Kidney (tissue), 14 donors: ENCODE measurements around the gene TST. TPM values are rescaled to one million over a fixed set of nuclear protein-coding genes. Genes with fewer than 3 reads are reported as not detected.

Source experiments
- DNase-seq, 5 donors: peaks; one replicate each; pipeline ENCODE4 v3.0.0-alpha.2; 2013 to 2020
- FAIRE-seq: peaks from 2 replicates; lab custom pipeline; 2012; peaks lifted over from hg19 to GRCh38; lab: Jason Lieb, UNC
- H3K27ac ChIP-seq, 2 donors: one replicate each; pipeline ENCODE4 v1.7.0; 2013; ENCODE audit warnings: low read depth in 2 of 2, low read length in 2 of 2, inconsistent platforms in 1 of 2
- H3K27me3 ChIP-seq: one replicate; pipeline ENCODE4 v1.7.1; 2013; ENCODE audit warnings: low read length, inconsistent platforms; ENCODE audit not compliant: control insufficient read depth, insufficient read depth
- H3K36me3 ChIP-seq, 3 donors: one replicate each; pipeline versions ENCODE4 v1.7.0 to v1.7.1; 2013; ENCODE audit warnings: low read length in 3 of 3, control low read depth in 1 of 3, inconsistent platforms in 1 of 3; ENCODE audit not compliant: insufficient read depth in 3 of 3, control insufficient read depth in 2 of 3
- H3K4me1 ChIP-seq, 3 donors: one replicate each; pipeline versions ENCODE4 v1.7.0 to v1.7.1; 2013; ENCODE audit warnings: low read length in 3 of 3, inconsistent platforms in 1 of 3, low read depth in 1 of 3; ENCODE audit not compliant: control insufficient read depth in 2 of 3, insufficient read depth in 2 of 3
- H3K4me3 ChIP-seq, 3 donors: one replicate each; pipeline versions ENCODE4 v1.7.0 to v1.8.1; 2013; ENCODE audit warnings: low read length in 3 of 3, control low read depth in 1 of 3, inconsistent platforms in 1 of 3
- H3K9ac ChIP-seq, 3 donors: one replicate each; pipeline versions ENCODE4 v1.7.0 to v1.7.1; 2013; ENCODE audit warnings: low read length in 3 of 3, control low read depth in 1 of 3, inconsistent platforms in 1 of 3
- H3K9me3 ChIP-seq, 3 donors: one replicate each; pipeline versions ENCODE4 v1.7.0 to v1.7.1; 2013; ENCODE audit warnings: low read length in 3 of 3, control low read depth in 1 of 3, inconsistent platforms in 1 of 3; ENCODE audit not compliant: control insufficient read depth in 2 of 3, insufficient read depth in 1 of 3
- intact Hi-C: fragments of 100-400 bp; cut with DNase I; formaldehyde crosslinking; loops from one replicate; pipeline ENCODE4 v1.11.1; 2022
- polyA plus RNA-seq: library from polyadenylated mRNA; stranded (reverse); fragments of 350-450 nt; fragmentation: Illumina TruSeq; extraction: RNeasy Lipid Tissue Mini Kit (QIAGEN cat#74804); gene quantifications from one replicate; pipeline ENCODE4 v1.2.3, GENCODE V29; 2014; ENCODE audit warnings: low read depth, low replicate concordance; ENCODE audit not compliant: insufficient read depth
- total RNA-seq: library from RNA; stranded (reverse); fragmentation: NEBNext Ultra II Directional; extraction: Animal tissue kit (Norgen Biotek cat#: 25700); gene quantifications from one replicate; pipeline ENCODE4 v1.2.1, GENCODE V29; 2021
- TF ChIP-seq, protein P1 (sequence below): IDR thresholded peaks from 3 replicates; pipeline ENCODE4 v1.5.1; 2012; ENCODE audit warnings: mild to moderate bottlenecking, moderate library complexity, borderline replicate concordance; ENCODE audit not compliant: insufficient read depth; ENCODE audit errors: extremely low read depth
- donor health status: control.
- donor health status: control.
- donor health status: control.
- donor health status: control.
- donor health status: control.
- donor health status: DM: yes; HTN: yes; CAD: no.
- donor health status: Normal renal cell carcinoma (clear cell type).

TST gene
- total and polyA plus RNA-seq, 2 donors from 2014 or later = 48.7 to 283 TPM

DNA sequence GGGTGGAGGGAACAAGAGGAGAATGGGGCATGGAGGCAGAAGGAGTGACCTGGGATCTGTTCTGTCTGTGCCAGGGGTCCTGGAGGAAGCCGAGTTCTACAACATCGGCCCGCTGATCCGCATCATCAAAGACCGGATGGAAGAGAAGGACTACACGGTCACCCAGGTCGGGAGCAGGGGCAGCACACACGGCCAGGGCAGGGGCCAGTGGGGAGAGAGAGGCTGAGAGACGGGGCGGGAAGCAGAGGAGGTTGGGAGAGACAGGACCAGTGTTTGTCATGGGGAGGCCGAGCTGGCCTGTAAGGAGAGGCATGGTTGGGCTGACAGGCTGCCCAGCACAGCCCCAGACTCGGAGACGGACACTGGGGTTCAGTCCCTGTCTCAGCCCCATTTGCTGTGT is 37.0 kb upstream of the TST start:
- H3K27me3 ChIP-seq = no peaks in the 10 kb centered on the region
- H3K4me3 ChIP-seq = no peak overlapping the region
- DNase-seq (peak in 1 of 5 donors; percentile 63), FAIRE-seq (no peak)
- TF ChIP-seq, protein P1, sequence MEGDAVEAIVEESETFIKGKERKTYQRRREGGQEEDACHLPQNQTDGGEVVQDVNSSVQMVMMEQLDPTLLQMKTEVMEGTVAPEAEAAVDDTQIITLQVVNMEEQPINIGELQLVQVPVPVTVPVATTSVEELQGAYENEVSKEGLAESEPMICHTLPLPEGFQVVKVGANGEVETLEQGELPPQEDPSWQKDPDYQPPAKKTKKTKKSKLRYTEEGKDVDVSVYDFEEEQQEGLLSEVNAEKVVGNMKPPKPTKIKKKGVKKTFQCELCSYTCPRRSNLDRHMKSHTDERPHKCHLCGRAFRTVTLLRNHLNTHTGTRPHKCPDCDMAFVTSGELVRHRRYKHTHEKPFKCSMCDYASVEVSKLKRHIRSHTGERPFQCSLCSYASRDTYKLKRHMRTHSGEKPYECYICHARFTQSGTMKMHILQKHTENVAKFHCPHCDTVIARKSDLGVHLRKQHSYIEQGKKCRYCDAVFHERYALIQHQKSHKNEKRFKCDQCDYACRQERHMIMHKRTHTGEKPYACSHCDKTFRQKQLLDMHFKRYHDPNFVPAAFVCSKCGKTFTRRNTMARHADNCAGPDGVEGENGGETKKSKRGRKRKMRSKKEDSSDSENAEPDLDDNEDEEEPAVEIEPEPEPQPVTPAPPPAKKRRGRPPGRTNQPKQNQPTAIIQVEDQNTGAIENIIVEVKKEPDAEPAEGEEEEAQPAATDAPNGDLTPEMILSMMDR = no peak
- intact Hi-C loops = no loop called here
- H3K4me1 ChIP-seq = peaks cover 0 to 7% (median 0%) of the 10 kb centered on the region in 3 donors
- H3K9me3 ChIP-seq = no peaks in the 10 kb centered on the region
- no peak overlapping the region for H3K9ac ChIP-seq
- H3K27ac ChIP-seq = no peak overlapping the region
- no peaks in the 10 kb centered on the region for H3K36me3 ChIP-seq

DNA sequence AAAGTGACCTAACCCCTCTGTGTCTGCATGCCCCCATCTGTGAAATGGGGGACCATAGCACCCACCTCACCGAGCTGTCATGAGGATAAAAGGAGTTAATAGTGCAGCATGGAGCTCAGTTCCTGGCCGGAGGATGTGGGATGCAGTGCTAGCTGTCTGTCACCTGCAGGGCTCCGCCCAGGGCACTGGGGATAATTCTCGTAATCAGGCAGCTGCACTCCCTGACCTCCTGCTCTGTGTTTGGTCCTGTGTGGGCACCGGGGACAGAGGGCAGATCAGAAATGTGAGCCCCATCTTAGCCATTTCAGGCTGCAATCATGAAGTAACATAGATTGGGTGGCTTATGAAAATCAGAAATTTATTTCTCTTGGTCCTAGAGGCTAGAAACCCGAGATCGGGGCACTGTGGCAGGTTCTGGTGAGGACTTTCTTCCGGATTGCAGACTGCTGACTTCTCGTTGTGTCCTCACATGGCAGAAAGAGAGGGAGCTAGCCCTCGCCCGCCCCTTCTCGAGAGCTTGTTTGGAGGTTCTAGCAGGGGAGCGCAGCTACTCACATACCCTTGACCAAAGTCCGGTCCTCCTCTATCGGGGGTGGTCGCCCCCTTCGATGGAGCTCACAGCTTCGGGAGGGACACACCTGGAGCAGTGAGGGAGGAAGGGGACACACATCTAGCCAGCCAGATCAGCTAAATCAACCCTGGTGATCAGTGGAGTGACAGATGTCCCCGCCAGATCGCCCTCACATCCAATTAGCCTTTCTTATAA is 35.5 kb upstream of the TST start:
- Histone ChIP-seq H3K9ac (no peak overlapping the region), H3K27me3 (no peaks in the 10 kb centered on the region), H3K9me3 (no peaks in the 10 kb centered on the region), H3K4me3 (no peak overlapping the region), H3K4me1 (peaks cover 0 to 7% (median 0%) of the 10 kb centered on the region in 3 donors), H3K27ac (no peak overlapping the region), H3K36me3 (no peaks in the 10 kb centered on the region)
- DNase-seq = peak in 1 of 5 donors; percentile 47
- TF ChIP-seq, protein P1 = no peak
- intact Hi-C loops = no loop called here
- no peak for FAIRE-seq

DNA sequence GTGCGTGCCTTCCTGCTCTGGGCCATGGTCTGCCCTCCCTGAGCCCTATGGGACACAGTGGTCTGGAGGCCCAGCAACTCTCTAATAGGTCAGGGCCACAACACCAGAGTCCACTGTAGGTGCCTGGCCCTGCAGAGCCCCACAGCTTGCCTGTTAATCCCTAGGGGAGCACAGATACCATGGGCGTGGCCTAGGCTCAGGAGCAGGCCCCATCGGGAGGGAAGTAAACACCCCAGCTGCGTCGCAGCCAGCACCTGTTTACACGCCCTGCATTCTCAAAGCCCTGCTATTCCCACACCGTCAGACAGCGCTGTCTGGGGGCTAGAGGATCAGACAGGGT is 34.8 kb upstream of the TST start:
- intact Hi-C loops = no loop called here
- peak in 1 of 5 donors; percentile 48 for DNase-seq
- Histone ChIP-seq H3K27ac (no peak overlapping the region), H3K36me3 (no peaks in the 10 kb centered on the region), H3K27me3 (no peaks in the 10 kb centered on the region), H3K9me3 (no peaks in the 10 kb centered on the region), H3K4me3 (no peak overlapping the region), H3K4me1 (peaks cover 0 to 7% (median 0%) of the 10 kb centered on the region in 3 donors), H3K9ac (no peak overlapping the region)
- FAIRE-seq = no peak
- TF ChIP-seq, protein P1 = no peak
